NCI-H1092 treated with DMSO at 0.1 percent for 48 hours (cell line): ENCODE data around the gene FUNDC2.

ENCODE experiments used
- DNase-seq: peaks from one replicate; lab custom pipeline; 2025; lab: John Stamatoyannopoulos, UW

The FUNDC2 gene

DNA sequence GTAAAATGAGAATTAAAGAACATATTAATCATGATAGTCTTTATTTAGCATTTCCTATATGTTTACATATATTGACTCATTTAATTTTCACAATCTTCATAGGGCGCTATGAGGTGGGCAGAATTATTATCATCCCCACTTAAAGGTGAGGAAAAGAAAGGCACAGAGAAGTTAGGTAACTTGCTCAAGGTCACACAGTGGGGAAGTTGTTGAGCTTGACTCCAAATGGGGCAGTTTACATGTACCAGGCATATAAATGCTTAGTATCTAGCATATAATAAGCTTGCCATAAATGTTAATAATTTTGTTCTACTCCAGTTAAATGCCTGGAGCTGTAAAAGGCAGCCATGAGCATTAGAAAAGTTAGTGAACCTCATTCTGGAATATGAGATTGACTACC is 42.8 kb downstream of the FUNDC2 start:
- no peak for DNase-seq

DNA sequence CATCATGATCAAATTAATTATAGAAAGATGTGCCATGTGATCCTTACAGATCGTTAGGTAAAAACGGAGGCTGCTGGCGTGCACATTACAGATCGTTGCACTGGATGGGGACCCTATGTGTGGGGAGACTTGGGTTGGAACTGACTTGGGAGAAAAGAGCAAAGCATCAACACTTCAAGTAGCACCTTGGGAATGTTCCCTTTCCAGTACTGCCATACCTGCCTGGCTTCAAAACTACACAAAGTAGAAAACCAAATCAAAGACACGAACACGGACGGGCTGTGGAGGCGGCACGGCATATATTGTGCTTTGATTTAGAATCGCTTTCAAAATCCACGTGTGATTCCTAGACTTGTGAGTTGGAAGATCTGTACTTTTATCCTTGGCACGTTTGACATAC is 43.4 kb downstream of the FUNDC2 start:
- DNase-seq: no peak

DNA sequence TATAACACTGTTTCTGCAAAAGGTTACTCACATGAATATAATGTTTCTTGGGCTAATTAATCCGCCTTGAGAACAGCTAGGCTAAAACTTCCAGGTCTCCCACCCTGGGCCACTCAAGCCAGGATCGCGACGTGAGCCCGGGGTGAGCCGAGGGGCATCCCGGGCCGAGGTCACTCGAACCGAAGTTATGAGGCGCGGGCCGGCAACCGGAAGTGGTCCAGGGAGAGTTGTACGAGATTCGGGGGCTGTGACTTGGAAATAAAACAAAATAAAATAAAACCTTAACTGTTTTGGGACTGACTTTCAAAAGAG is 44.0 kb downstream of the FUNDC2 start:
- DNase-seq: no peak

GRCh38 chrX:155070975-155071693 is 44.5 kb downstream of the FUNDC2 start, which contains the start of the genes BRCC3, CMC4 and MTCP1:
BRCC3 (plus strand) TSS chrX:155071508; CDS start chrX:155071528, 20 bp downstream.
CMC4 (minus strand) TSS chrX:155071136; CDS start chrX:155064023, 7,113 bp downstream.
MTCP1 (minus strand) TSS chrX:155071136; CDS start chrX:155066010, 5,126 bp downstream.
- peak; percentile 89 for DNase-seq

DNA sequence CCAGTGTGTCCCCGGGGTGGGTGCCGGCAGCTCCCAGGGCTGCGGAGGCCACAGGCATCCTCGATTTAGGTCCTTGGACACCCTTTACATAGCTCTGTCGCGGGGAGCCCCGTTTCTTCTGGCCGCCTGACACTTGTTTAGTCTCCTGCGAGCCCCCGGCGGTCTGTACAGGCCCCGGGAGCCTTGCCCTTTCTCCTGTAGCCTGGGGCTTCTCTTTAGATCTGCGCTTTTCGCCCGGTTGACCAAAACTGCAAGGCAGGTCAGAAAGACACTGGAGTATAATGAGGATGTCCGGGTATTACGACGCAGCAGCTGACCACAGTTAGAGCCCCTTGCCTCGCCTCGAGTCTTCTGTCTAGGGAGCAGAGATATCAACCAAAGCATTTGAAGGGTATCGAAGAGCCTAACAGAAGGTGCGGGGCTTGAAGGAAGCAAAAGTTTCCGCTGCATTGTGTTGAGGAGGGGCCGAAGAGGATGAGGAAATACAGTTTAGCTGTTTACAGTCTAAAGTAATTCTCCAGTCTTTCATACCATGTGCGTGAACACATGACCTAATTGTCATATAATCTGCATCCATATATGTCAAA is 45.1 kb downstream of the FUNDC2 start:
- peak; percentile 36 for DNase-seq

DNA sequence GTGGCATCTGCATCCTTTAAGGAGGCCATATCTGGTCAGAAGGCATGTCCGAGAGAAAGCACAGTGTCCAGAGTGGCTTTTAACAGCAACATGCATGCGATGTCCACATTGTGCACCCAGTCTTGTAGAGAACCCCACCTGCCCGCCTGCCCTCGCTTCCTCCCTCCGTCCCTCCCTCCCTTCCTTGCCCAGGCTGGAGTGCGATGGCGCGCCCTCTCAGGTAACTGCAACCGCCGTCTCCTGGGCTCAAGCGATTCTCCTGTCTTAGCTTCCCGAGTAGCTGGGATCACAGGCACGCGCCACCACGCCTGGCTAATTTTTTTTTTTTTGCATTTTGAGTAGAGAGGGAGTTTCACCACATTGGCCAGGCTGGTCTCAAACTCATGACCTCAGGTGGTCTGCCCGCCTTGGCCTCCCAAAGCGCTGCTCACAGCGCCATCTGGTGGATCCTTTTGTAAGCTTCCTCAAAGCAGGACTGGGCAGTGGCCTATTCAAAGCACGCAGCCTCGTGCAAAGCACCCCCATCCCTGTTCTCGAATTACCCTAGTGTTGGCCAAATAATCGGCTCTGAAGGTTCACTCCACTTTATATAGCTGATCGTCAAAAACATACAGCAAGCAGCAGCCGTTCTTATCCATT is 59.7 kb downstream of the FUNDC2 start:
- no peak for DNase-seq

GRCh38 chrX:155086961-155087735 is 60.5 kb downstream of the FUNDC2 start:
- DNase-seq: no peak

GRCh38 chrX:155094468-155095061 is 67.9 kb downstream of the FUNDC2 start:
- DNase-seq: peak; percentile 10

GRCh38 chrX:155105919-155106318 is 79.3 kb downstream of the FUNDC2 start:
- DNase-seq: no peak

GRCh38 chrX:155108427-155108826 is 81.8 kb downstream of the FUNDC2 start:
- DNase-seq: no peak
